DMS 273 treated with DMSO at 0.1 percent for 48 hours (cell line): ENCODE data around the gene TNNI2.
"Not testable (repeated sequence)": the region's sequence is repeated elsewhere in the genome, so short reads cannot be mapped to it uniquely, and the experiment has no call there.

Experiments used
- DNase-seq: peaks from one replicate; lab custom pipeline; 2025; lab: John Stamatoyannopoulos, UW

TNNI2 gene

GRCh38 chr11:1862588-1863351, 24.0 kb downstream of the TNNI2 start:
- DNase-seq, result no peak

GRCh38 chr11:1863352-1864216, 24.8 kb downstream of the TNNI2 start:
- DNase-seq, result no peak

GRCh38 chr11:1864231-1864630, 25.4 kb downstream of the TNNI2 start:
- DNase-seq, result no peak

GRCh38 chr11:1864831-1865665, 26.3 kb downstream of the TNNI2 start:
- DNase-seq, result no peak

GRCh38 chr11:1866226-1866625, 27.4 kb downstream of the TNNI2 start:
- no peak for DNase-seq

- DNase-seq, result no peak
These were observed 28.0 kb downstream of the TNNI2 start for GRCh38 chr11:1866776-1867175.

GRCh38 chr11:1867381-1867780, 28.6 kb downstream of the TNNI2 start:
- DNase-seq, result no peak

GRCh38 chr11:1868056-1868635, 29.4 kb downstream of the TNNI2 start:
- no peak for DNase-seq

- no peak for DNase-seq
These were observed 30.0 kb downstream of the TNNI2 start for GRCh38 chr11:1868636-1869291.

- no peak for DNase-seq
These were observed 30.9 kb downstream of the TNNI2 start for GRCh38 chr11:1869427-1870325.

- no peak for DNase-seq
These were observed 31.5 kb downstream of the TNNI2 start for GRCh38 chr11:1870326-1870696.

- no peak for DNase-seq
These were observed 32.1 kb downstream of the TNNI2 start for GRCh38 chr11:1870721-1871466.

- DNase-seq, result no peak
These were observed 32.8 kb downstream of the TNNI2 start for GRCh38 chr11:1871531-1871930.

- no peak for DNase-seq
These were observed 33.6 kb downstream of the TNNI2 start for GRCh38 chr11:1872267-1872985.

- no peak for DNase-seq
These were observed 34.4 kb downstream of the TNNI2 start for GRCh38 chr11:1873048-1873812.

- not testable (repeated sequence) for DNase-seq
These were observed 35.0 kb downstream of the TNNI2 start for GRCh38 chr11:1873813-1874150.

- not testable (repeated sequence) for DNase-seq
These were observed 35.8 kb downstream of the TNNI2 start for GRCh38 chr11:1874441-1875092.
